CD14-positive monocyte (primary cell): Measurements from ENCODE around the gene C22orf15. TPM values are rescaled to one million over a fixed set of nuclear protein-coding genes. Genes with fewer than 3 reads are reported as not detected.

Experiments
- DNase-seq, 3 donors: peaks; one replicate each; pipeline ENCODE4 v3.0.0-alpha.2; 2011 to 2022
- H2AFZ ChIP-seq: 2 replicates; pipeline ENCODE4 v1.6.0; 2012; ENCODE audit warnings: mild to moderate bottlenecking, low read depth, low read length, inconsistent platforms; ENCODE audit not compliant: insufficient read depth, poor library complexity, severe bottlenecking
- H3K27ac ChIP-seq, 2 donors: 1 replicate in 1 of 2; 2 replicates in 1 of 2; pipeline ENCODE4 v1.5.1; 2012 to 2013; ENCODE audit warnings: low read length in 2 of 2, control low read depth in 1 of 2, inconsistent platforms in 1 of 2, low read depth in 1 of 2, mild to moderate bottlenecking in 1 of 2
- H3K27me3 ChIP-seq, 2 donors: one replicate each; pipeline versions ENCODE4 v1.6.0 to v1.6.1; 2011 to 2013; ENCODE audit warnings: low read length in 2 of 2; ENCODE audit not compliant: control insufficient read depth in 2 of 2, insufficient read depth in 2 of 2
- H3K36me3 ChIP-seq, 2 donors: replicated peaks in 1 of 2; 1 replicate in 1 of 2; 2 replicates in 1 of 2; pipeline versions ENCODE4 v1.5.1 to v1.6.1; 2012 to 2013; ENCODE audit warnings: low read length in 2 of 2, control low read depth in 1 of 2, inconsistent platforms in 1 of 2, mild to moderate bottlenecking in 1 of 2; ENCODE audit not compliant: insufficient read depth in 2 of 2, control insufficient read depth in 1 of 2
- H3K4me1 ChIP-seq, 2 donors: 1 replicate in 1 of 2; 2 replicates in 1 of 2; pipeline versions ENCODE4 v1.5.1 to v1.6.1; 2012 to 2013; ENCODE audit warnings: low read length in 2 of 2, control low read depth in 1 of 2, inconsistent platforms in 1 of 2, mild to moderate bottlenecking in 1 of 2, moderate library complexity in 1 of 2; ENCODE audit not compliant: insufficient read depth in 2 of 2, control insufficient read depth in 1 of 2
- H3K4me2 ChIP-seq: replicated peaks from 2 replicates; pipeline ENCODE3; 2012; ENCODE audit warnings: low read length, moderate library complexity, mild to moderate bottlenecking; ENCODE audit not compliant: poor library complexity, severe bottlenecking; ENCODE audit errors: extremely low read depth
- H3K4me3 ChIP-seq, 3 experiments: fragments of 200-600 bp in 1 of 3; sonication (generic) in 1 of 3; replicated peaks in 1 of 3; 1 replicate in 2 of 3; 2 replicates in 1 of 3; pipeline ENCODE4 v1.5.1; 2011 to 2013; ENCODE audit warnings: low read length in 3 of 3, mild to moderate bottlenecking in 3 of 3, control low read depth in 2 of 3, low read depth in 2 of 3, inconsistent platforms in 1 of 3, moderate library complexity in 1 of 3
- H3K79me2 ChIP-seq: 2 replicates; pipeline ENCODE4 v1.6.0; 2012; ENCODE audit warnings: mild to moderate bottlenecking, control low read depth, inconsistent platforms, low read length, moderate library complexity; ENCODE audit not compliant: insufficient read depth
- H3K9ac ChIP-seq: 2 replicates; pipeline ENCODE4 v1.6.0; 2017; ENCODE audit warnings: low read length, mild to moderate bottlenecking; ENCODE audit not compliant: insufficient read depth, poor library complexity, severe bottlenecking
- H3K9me3 ChIP-seq, 2 donors: replicated peaks in 1 of 2; 1 replicate in 1 of 2; 2 replicates in 1 of 2; pipeline versions ENCODE4 v1.5.1 to v1.6.1; 2012 to 2013; ENCODE audit warnings: low read length in 2 of 2, control low read depth in 1 of 2; ENCODE audit not compliant: control insufficient read depth in 1 of 2, insufficient read depth in 1 of 2
- H4K20me1 ChIP-seq: 2 replicates; pipeline ENCODE4 v1.6.0; 2012; ENCODE audit warnings: mild to moderate bottlenecking, low read length, control low read depth, moderate library complexity; ENCODE audit not compliant: insufficient read depth
- H3K27ac Mint-ChIP-seq, 7 donors: one replicate each; pipeline ENCODE4 v1.8.0; 2020; ENCODE audit warnings: mild to moderate bottlenecking in 7 of 7, mixed read lengths in 7 of 7, moderate library complexity in 6 of 7, inconsistent platforms in 2 of 7
- H3K27me3 Mint-ChIP-seq, 3 donors: one replicate each; pipeline ENCODE4 v1.8.0; 2021 to 2022; ENCODE audit warnings: low read depth in 3 of 3, mild to moderate bottlenecking in 3 of 3, mixed read lengths in 3 of 3, moderate library complexity in 3 of 3, inconsistent platforms in 1 of 3
- H3K36me3 Mint-ChIP-seq, 2 donors: one replicate each; pipeline ENCODE4 v1.8.0; 2020; ENCODE audit warnings: mixed read lengths in 2 of 2, inconsistent platforms in 1 of 2, mild to moderate bottlenecking in 1 of 2
- H3K4me1 Mint-ChIP-seq: one replicate; pipeline ENCODE4 v1.8.0; 2020; ENCODE audit warnings: mild to moderate bottlenecking, mixed read lengths
- H3K4me3 Mint-ChIP-seq, 2 donors: one replicate each; pipeline ENCODE4 v1.8.0; 2020; ENCODE audit warnings: mild to moderate bottlenecking in 2 of 2, mixed read lengths in 2 of 2, moderate library complexity in 1 of 2
- H3K9me3 Mint-ChIP-seq, 7 donors: one replicate each; pipeline ENCODE4 v1.8.0; 2020 to 2022; ENCODE audit warnings: mixed read lengths in 7 of 7, mild to moderate bottlenecking in 6 of 7, moderate library complexity in 6 of 7, inconsistent platforms in 2 of 7
- CTCF ChIP-seq: fragments of 200-600 bp; IDR thresholded peaks from one replicate; pipeline ENCODE4 v1.8.0; 2022; ENCODE audit warnings: antibody characterized with exemption, mild to moderate bottlenecking
- WGBS: methylation state at CpG from one replicate; pipeline ENCODE4 v1.1.5; 2013; ENCODE audit warnings: missing lambda C conversion rate; ENCODE audit not compliant: insufficient coverage; 5-methylcytosine and 5-hydroxymethylcytosine counted together
- intact Hi-C, 2 donors: fragments of 100-400 bp; cut with micrococcal nuclease; formaldehyde crosslinking; loops; one replicate each; pipeline versions ENCODE4 v1.15.0 to v1.15.1; 2023
- polyA plus RNA-seq, 3 donors: library from polyadenylated mRNA; depleted of rRNA in 1 of 3; unstranded in 2 of 3; stranded (reverse) in 1 of 3; fragments of 300-500 nt in 2 of 3; fragments of >200 nt in 1 of 3; fragmentation: Illumina TruSeq in 2 of 3; gene quantifications; 1 replicate in 2 of 3; 2 replicates in 1 of 3; pipeline ENCODE4 v1.2.3, GENCODE V29; 2012 to 2021

Gene C22orf15
- polyA plus RNA-seq, 3 donors, result 0.29 TPM; not detected in 2

DNA sequence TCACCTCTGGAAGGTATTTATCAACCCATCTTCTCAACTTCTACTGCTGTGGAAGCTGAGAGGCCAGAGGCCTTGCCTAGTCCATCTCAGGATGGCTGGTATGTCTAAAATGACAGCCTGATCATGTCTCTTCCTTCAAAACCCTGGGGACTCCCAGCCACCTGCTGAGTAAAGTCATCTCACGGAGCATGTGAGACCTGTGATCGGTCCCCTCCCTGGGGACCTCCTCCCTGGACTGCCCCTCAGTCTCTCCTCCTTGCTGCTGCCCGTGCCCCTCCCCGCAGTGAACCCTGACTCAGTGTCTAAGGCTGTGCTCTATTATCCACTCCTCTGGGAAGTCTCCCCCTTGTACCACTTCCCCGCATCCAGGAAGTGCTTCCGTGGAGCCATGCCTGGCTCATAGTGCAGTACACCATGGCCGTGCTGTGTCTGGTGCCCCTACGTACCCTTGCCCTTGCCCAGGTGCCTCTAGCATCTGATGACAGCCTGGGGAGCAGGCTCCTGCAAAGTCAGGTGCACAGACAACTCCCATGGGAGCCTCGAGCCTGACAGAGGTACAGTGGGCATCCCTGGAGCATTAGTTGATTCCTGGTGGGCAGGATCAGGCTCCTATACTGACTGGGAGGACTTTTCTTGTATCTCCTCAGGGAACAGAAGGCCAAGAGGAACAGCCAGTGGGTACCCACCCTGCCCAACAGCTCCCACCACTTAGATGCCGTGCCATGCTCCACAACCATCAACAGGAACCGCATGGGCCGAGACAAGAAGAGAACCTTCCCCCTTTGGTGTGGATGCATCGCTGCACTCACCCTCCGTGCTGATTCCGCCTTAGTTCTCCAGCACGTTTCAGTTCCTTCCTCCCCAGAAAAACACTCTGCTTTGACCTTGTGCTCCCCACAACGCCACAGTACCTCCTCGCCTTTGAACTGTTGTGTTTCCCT lies 37.8 kb downstream of the C22orf15 start:
- no peak for DNase-seq
- Mint-ChIP-seq H3K27ac (peak overlapping the region in 1 of 7 donors; percentile 44), H3K27me3 (peaks cover 0 to 2% (median 0%) of the 10 kb centered on the region in 3 donors), H3K4me3 (no peak overlapping the region), H3K9me3 (peaks cover 0 to 3% (median 0%) of the 10 kb centered on the region in 7 donors), H3K4me1 (no peaks in the 10 kb centered on the region), H3K36me3 (peaks cover 77 to 97% of the 10 kb centered on the region in 2 donors)
- Histone ChIP-seq H4K20me1 (no peaks in the 10 kb centered on the region), H3K9me3 (no peaks in the 10 kb centered on the region), H3K9ac (no peak overlapping the region), H3K4me3 (no peak overlapping the region), H2AFZ (no peak overlapping the region), H3K4me2 (no peak overlapping the region), H3K27ac (no peak overlapping the region), H3K79me2 (no peaks in the 10 kb centered on the region), H3K36me3 (peaks cover 70 to 93% of the 10 kb centered on the region in 2 donors), H3K4me1 (no peaks in the 10 kb centered on the region), H3K27me3 (no peaks in the 10 kb centered on the region)
- intact Hi-C loops, result no loop called here
- TF ChIP-seq CTCF, result no peak
- 98% methylated on average over 18 of the region's 18 CpGs for WGBS

DNA sequence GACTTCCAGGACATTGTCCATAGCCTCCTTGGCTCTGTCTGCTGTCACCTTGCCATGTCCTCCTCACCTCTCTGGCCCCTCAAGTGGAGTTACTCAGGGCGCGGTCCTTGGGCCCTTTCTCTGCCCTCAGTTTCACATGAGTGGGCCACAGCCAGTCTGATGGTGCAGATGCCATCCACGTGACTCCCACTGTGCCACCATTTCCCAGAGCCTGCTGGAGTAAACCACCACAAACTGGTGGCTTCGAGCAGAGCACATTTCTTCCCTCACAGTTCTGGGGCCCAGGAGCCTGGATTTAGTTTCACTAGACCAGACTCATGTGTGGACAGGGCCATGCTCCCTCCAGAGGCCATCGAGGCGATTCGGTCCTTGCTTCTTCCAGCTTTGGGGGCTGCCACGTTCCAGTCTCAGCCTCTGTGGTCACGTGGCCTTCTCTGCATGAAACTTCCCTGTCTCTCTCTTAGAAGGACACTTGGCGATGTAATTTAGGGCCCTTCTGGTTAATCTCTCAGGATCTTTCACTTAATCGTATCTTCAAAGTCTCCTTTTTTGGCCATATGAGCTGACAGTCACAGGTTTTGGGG lies 38.5 kb downstream of the C22orf15 start:
- Mint-ChIP-seq H3K4me3 (no peak overlapping the region), H3K27ac (peak overlapping the region in 1 of 7 donors; percentile 44), H3K4me1 (no peaks in the 10 kb centered on the region), H3K36me3 (peaks cover 78 to 97% of the 10 kb centered on the region in 2 donors), H3K9me3 (peaks cover 0 to 3% (median 0%) of the 10 kb centered on the region in 7 donors), H3K27me3 (peaks cover 0 to 2% (median 0%) of the 10 kb centered on the region in 3 donors)
- TF ChIP-seq CTCF, result no peak
- Histone ChIP-seq H4K20me1 (no peaks in the 10 kb centered on the region), H3K9ac (no peak overlapping the region), H3K4me2 (no peak overlapping the region), H2AFZ (no peak overlapping the region), H3K9me3 (no peaks in the 10 kb centered on the region), H3K27ac (peak overlapping the region in 1 of 2 donors; percentile 5), H3K4me3 (no peak overlapping the region), H3K27me3 (no peaks in the 10 kb centered on the region), H3K36me3 (peaks cover 72 to 93% of the 10 kb centered on the region in 2 donors), H3K4me1 (no peaks in the 10 kb centered on the region), H3K79me2 (no peaks in the 10 kb centered on the region)
- intact Hi-C loops, result no loop called here
- WGBS, result 100% methylated on average over 7 of the region's 11 CpGs
- no peak for DNase-seq
